ENCODE results near the gene GABRD. TPM values are rescaled to one million over a fixed set of nuclear protein-coding genes. Genes with fewer than 3 reads are reported as not detected.

Gene GABRD
- total RNA-seq, 1 donor from 2014 or later: not detected

DNA sequence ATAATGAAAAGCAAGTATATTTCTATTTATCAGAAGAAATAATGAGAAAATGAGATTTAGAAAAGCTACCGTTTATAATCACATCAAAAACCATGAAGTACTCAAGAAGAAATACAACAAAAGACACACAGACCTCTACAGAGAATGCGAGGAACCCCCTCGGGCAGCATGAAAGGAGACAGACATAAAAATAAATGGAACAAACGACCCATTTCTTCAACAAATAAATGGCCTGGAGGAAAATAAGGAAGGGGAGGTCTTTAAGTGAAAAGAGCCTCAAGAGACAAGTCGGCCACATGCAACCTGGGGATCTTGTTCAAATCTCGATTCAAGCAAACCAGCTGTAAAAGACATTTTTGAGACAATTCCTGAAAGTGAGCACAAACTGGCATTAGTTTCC lies 21.6 kb upstream of the GABRD start:
- no peak for DNase-seq (ENCODE audit: extremely low spot score in 2 of 2)
- intact Hi-C loops (cut with DNase I): no loop called here
- Histone ChIP-seq H3K9me3 (no peaks in the 10 kb centered on the region), H3K36me3 (no peaks in the 10 kb centered on the region), H3K4me1 (no peaks in the 10 kb centered on the region), H3K27ac (no peak overlapping the region), H3K27me3 (no peaks in the 10 kb centered on the region), H3K4me3 (no peak overlapping the region)
- TF ChIP-seq CTCF (IDR thresholded peaks at IDR 0.05): no peak
- no peak for TF ChIP-seq POLR2AphosphoS5 (IDR thresholded peaks at IDR 0.05; ENCODE audit: insufficient read depth in 1 of 2, low read depth in 1 of 2)
- TF ChIP-seq POLR2A (IDR thresholded peaks at IDR 0.05): no peak

DNA sequence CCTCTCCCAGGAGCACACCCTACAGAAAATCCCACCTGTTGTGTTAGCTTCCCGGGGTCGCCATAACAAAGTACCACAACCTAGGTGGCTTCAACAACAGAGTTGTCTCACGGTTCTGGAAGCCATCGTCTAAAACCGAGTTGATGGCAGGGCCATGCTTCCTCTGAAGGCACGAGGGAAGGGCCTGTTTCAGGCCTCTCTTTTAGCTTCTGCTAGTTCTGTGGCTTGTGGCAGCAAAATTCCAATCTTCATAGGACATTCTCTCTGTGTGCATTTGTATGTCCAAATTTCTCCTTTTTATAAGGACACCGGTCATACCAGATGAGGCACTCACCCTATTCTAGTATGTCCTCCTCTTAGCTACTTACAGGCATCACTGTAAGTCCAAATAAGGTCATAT lies 18.7 kb upstream of the GABRD start:
- Histone ChIP-seq H3K4me3 (no peak overlapping the region), H3K27ac (no peak overlapping the region), H3K36me3 (no peaks in the 10 kb centered on the region), H3K27me3 (peaks cover 10% of the 10 kb centered on the region), H3K9me3 (no peaks in the 10 kb centered on the region), H3K4me1 (peaks cover 10% of the 10 kb centered on the region)
- intact Hi-C loops (cut with DNase I): no loop called here
- DNase-seq (ENCODE audit: extremely low spot score in 2 of 2): no peak
- TF ChIP-seq CTCF (IDR thresholded peaks at IDR 0.05) (no peak), POLR2A (IDR thresholded peaks at IDR 0.05) (no peak)

DNA sequence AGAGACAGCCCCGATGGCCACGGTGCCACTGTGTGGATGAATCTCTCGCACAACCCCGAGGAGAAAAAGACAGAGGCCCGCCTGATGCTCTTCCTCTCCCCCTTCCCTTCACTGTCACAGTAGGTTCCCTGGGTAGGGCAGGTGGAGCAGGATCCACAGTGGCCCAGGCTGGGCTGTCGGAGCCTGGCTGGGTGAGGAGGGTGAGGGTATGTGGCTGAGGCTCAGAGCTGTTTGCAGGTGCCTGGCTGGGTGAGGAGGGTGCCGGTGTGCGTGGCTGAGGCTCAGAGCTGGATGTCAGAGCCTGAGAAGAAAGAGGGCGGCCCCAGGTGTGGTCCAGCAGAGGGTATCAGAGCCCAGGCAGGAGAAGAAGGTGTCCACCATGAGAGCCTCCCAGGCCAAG lies 18.3 kb upstream of the GABRD start:
- intact Hi-C loops (cut with DNase I): no loop called here
- Histone ChIP-seq H3K9me3 (no peaks in the 10 kb centered on the region), H3K27me3 (peaks cover 10% of the 10 kb centered on the region), H3K36me3 (no peaks in the 10 kb centered on the region), H3K4me1 (peaks cover 10% of the 10 kb centered on the region), H3K27ac (no peak overlapping the region), H3K4me3 (no peak overlapping the region)
- no peak for DNase-seq (ENCODE audit: extremely low spot score in 2 of 2)
- no peak for TF ChIP-seq POLR2A (IDR thresholded peaks at IDR 0.05)
- TF ChIP-seq POLR2AphosphoS5 (IDR thresholded peaks at IDR 0.05; ENCODE audit: insufficient read depth in 1 of 2, low read depth in 1 of 2): no peak
- TF ChIP-seq CTCF (IDR thresholded peaks at IDR 0.05): no peak

DNA sequence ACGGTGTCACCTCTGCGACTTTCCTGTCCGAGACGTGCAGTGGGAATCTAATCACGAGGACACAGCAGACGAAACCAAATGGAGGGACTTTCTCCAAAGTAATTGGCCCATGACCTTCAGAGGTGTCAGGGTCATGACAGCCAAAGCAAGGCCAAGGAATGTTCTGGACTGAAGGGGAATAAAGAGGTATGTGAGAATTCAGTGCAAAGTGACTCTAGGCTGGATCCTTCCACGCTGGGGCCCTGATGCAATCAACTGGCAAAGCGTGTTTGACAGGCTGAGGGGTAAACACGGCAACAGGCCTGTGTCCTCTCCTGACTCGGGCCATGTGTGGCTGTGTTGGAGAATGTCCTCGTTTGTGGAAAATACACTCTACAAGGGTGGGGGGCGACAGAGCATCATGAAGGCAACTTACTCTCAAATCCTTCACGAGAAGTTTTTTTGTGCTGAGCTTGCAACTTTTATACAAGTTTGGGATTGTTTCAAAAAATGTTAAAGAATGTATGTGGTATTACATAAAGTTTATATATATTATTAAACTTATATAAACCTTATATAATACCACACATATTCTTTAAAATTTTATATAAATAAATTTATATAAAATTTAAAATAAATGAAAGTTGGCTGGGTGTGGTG lies 17.3 kb upstream of the GABRD start:
- Histone ChIP-seq H3K9me3 (no peaks in the 10 kb centered on the region), H3K4me1 (peaks cover 10% of the 10 kb centered on the region), H3K4me3 (no peak overlapping the region), H3K27ac (no peak overlapping the region), H3K27me3 (peaks cover 10% of the 10 kb centered on the region), H3K36me3 (no peaks in the 10 kb centered on the region)
- intact Hi-C loops (cut with DNase I): no loop called here
- no peak for DNase-seq (ENCODE audit: extremely low spot score in 2 of 2)
- TF ChIP-seq POLR2AphosphoS5 (IDR thresholded peaks at IDR 0.05; ENCODE audit: insufficient read depth in 1 of 2, low read depth in 1 of 2) (no peak), CTCF (IDR thresholded peaks at IDR 0.05) (no peak), POLR2A (IDR thresholded peaks at IDR 0.05) (no peak)

- Histone ChIP-seq H3K27me3 (peaks cover 10% of the 10 kb centered on the region), H3K36me3 (no peaks in the 10 kb centered on the region), H3K9me3 (no peaks in the 10 kb centered on the region), H3K4me1 (peaks cover 10% of the 10 kb centered on the region), H3K27ac (no peak within 1 kb of the TSS), H3K4me3 (no peak within 1 kb of the TSS)
- TF ChIP-seq POLR2AphosphoS5 (IDR thresholded peaks at IDR 0.05; ENCODE audit: insufficient read depth in 1 of 2, low read depth in 1 of 2) (no peak), CTCF (IDR thresholded peaks at IDR 0.05) (no peak), POLR2A (IDR thresholded peaks at IDR 0.05) (no peak)
- intact Hi-C loops (cut with DNase I): no loop called here
- DNase-seq (ENCODE audit: extremely low spot score in 2 of 2): no peak
These were observed 15.5 kb upstream of the GABRD start, which contains the start of gene CFAP74 for GRCh38 chr1:2003541-2004131. TSS of gene CFAP74 (minus strand) at chr1:2003786. CDS start at chr1:1990956, 12,830 bp downstream.

Measured in vagina (tissue), 2 donors.